GM12878 (cell line): ENCODE measurements around the gene KCNQ1OT1. TPM values are rescaled to one million over a fixed set of nuclear protein-coding genes. Genes with fewer than 3 reads are reported as not detected.

Source experiments
- ATAC-seq: fragments of 200-7000 bp; cut with Tn5 transposase; 3 replicates; pipeline ENCODE4 v1.9.1; 2020; ENCODE audit warnings: mild to moderate bottlenecking, moderate library complexity
- BruUV-seq: library from RNA; stranded (reverse); fragments of 400-500 nt; replicated peaks from 2 replicates; lab custom pipeline; 2021; lab: Mats Ljungman, UMichigan
- CTCF ChIA-PET: fragments of 300-600 bp; sonication (Branson Sonifier 250); formaldehyde crosslinking; extraction: SDS; loops from one replicate; lab custom pipeline; 2021; ENCODE audit warnings: inconsistent platforms; lab: Yijun Ruan, JAX
- POLR2A ChIA-PET: fragments of 350-600 bp; formaldehyde crosslinking; extraction: SDS; loops from one replicate; lab custom pipeline; 2021; ENCODE audit warnings: inconsistent platforms; lab: Charles Lee
- RAD21 ChIA-PET: fragments of 300-600 bp; sonication (Branson Sonifier 250); formaldehyde crosslinking; loops from one replicate; lab custom pipeline; 2023; ENCODE audit warnings: antibody characterized with exemption; ENCODE audit not compliant: unreplicated experiment; lab: Charles Lee
- SMC1A ChIA-PET: fragments of 300-600 bp; sonication (Branson Sonifier 250); formaldehyde crosslinking; loops from one replicate; lab custom pipeline; 2023; ENCODE audit not compliant: unreplicated experiment, uncharacterized antibody; lab: Charles Lee
- DNase-seq: peaks from one replicate; pipeline ENCODE4 v3.0.0-alpha.2; 2011; ENCODE audit warnings: low read depth, low spot score
- FAIRE-seq: peaks from 3 replicates; lab custom pipeline; 2011; peaks lifted over from hg19 to GRCh38; lab: Jason Lieb, UNC
- H2AFZ ChIP-seq: 2 replicates; pipeline ENCODE4 v1.6.0; 2011; ENCODE audit warnings: low read depth, low read length, control low read depth; ENCODE audit not compliant: control insufficient read depth
- H3K27ac ChIP-seq: 2 replicates; pipeline ENCODE4 v1.5.1; 2011; ENCODE audit warnings: control low read depth; ENCODE audit not compliant: control insufficient read depth, insufficient read depth
- H3K27me3 ChIP-seq, 2 experiments: replicated peaks in 1 of 2; 2 replicates each; pipeline versions ENCODE4 v1.6.0 to v1.6.1; 2011; ENCODE audit warnings: low read length in 1 of 2; ENCODE audit not compliant: control insufficient read depth in 2 of 2, insufficient read depth in 2 of 2
- H3K36me3 ChIP-seq, 2 experiments: 2 replicates each; pipeline ENCODE4 v1.5.1; 2011; ENCODE audit warnings: low read length in 1 of 2; ENCODE audit not compliant: control insufficient read depth in 2 of 2, insufficient read depth in 2 of 2
- H3K4me1 ChIP-seq: 2 replicates; pipeline ENCODE4 v1.6.1; 2011; ENCODE audit warnings: mild to moderate bottlenecking, low read length, moderate library complexity, mixed read lengths; ENCODE audit not compliant: control insufficient read depth, insufficient read depth
- H3K4me2 ChIP-seq: 2 replicates; pipeline ENCODE4 v1.6.0; 2011; ENCODE audit warnings: control low read depth; ENCODE audit not compliant: control insufficient read depth, insufficient read depth
- H3K4me3 ChIP-seq: fragments of 200-600 bp; sonication (generic); 2 replicates; pipeline ENCODE4 v1.5.1; 2016
- H3K79me2 ChIP-seq: 2 replicates; pipeline ENCODE4 v1.6.0; 2011; ENCODE audit warnings: low read length; ENCODE audit not compliant: control insufficient read depth, insufficient read depth
- H3K9ac ChIP-seq: 2 replicates; pipeline ENCODE4 v1.8.0; 2011; ENCODE audit warnings: low read length, control low read depth, mixed read lengths; ENCODE audit not compliant: control insufficient read depth, insufficient read depth
- H3K9me3 ChIP-seq: replicated peaks from 3 replicates; pipeline ENCODE4 v1.5.1; 2011; ENCODE audit warnings: mild to moderate bottlenecking, low read length; ENCODE audit not compliant: control insufficient read depth, insufficient read depth
- H4K20me1 ChIP-seq: 2 replicates; pipeline ENCODE4 v1.6.0; 2011; ENCODE audit not compliant: control insufficient read depth, insufficient read depth
- ATF2 ChIP-seq: IDR thresholded peaks from 2 replicates; pipeline ENCODE4 v1.6.1; 2012; ENCODE audit warnings: low read length, inconsistent platforms
- BCL3 ChIP-seq: IDR thresholded peaks from 2 replicates; pipeline ENCODE4 v1.6.1; 2011; ENCODE audit warnings: borderline replicate concordance, low read depth, mild to moderate bottlenecking, moderate library complexity, low read length; ENCODE audit not compliant: insufficient read depth, poor library complexity, severe bottlenecking
- CBFB ChIP-seq: IDR thresholded peaks from 2 replicates; pipeline ENCODE4 v1.6.1; 2016; ENCODE audit warnings: antibody characterized with exemption, low read depth
- FOXK2 ChIP-seq: fragments of 450-650 bp; IDR thresholded peaks from 2 replicates; pipeline ENCODE4 v1.6.1; 2017; ENCODE audit warnings: mild to moderate bottlenecking, moderate library complexity
- HSF1 ChIP-seq: fragments of 150-350 bp; IDR thresholded peaks from 2 replicates; pipeline ENCODE4 v1.6.1; 2014; ENCODE audit warnings: mild to moderate bottlenecking, low read depth, low read length
- KAT2A ChIP-seq: conservative IDR thresholded peaks from 2 replicates; pipeline ENCODE4 v1.6.1; 2011; ENCODE audit warnings: low read depth, low read length; ENCODE audit not compliant: control insufficient read depth
- TBL1XR1 ChIP-seq: IDR thresholded peaks from 2 replicates; pipeline ENCODE4 v1.6.1; 2012; ENCODE audit warnings: low read depth, low read length, improper control_type of control experiment
- USF1 ChIP-seq: IDR thresholded peaks from 2 replicates; pipeline ENCODE4 v1.6.1; 2011; ENCODE audit warnings: borderline replicate concordance, low read depth, mild to moderate bottlenecking, moderate library complexity, mixed read lengths, low read length; ENCODE audit not compliant: insufficient read depth; ENCODE audit errors: extremely low read length
- ZBTB4 ChIP-seq: fragments of 450-650 bp; formaldehyde crosslinking; IDR thresholded peaks from 2 replicates; pipeline ENCODE4 v1.4.0; 2022; ENCODE audit warnings: mild to moderate bottlenecking, moderate library complexity
- ZZZ3 ChIP-seq: IDR thresholded peaks from 2 replicates; pipeline ENCODE4 v1.6.1; 2011; ENCODE audit warnings: low read depth; ENCODE audit not compliant: control insufficient read depth, insufficient read length
- WGBS: methylation state at CpG from one replicate; pipeline ENCODE4 v1.1.6; 2016; ENCODE audit warnings: low lambda C conversion rate; ENCODE audit not compliant: insufficient replicate concordance, insufficient coverage; ENCODE audit errors: missing lambda C conversion rate; 5-methylcytosine and 5-hydroxymethylcytosine counted together
- in situ Hi-C: fragments of 300-500 bp; cut with MboI; formaldehyde crosslinking; loops from 9 replicates; pipeline ENCODE4 v1.14.3; 2018; ENCODE audit warnings: mixed read lengths
- intact Hi-C: fragments of 100-400 bp; cut with micrococcal nuclease; formaldehyde crosslinking; loops from one replicate; pipeline ENCODE4 v1.14.2; 2022; ENCODE audit not compliant: unreplicated experiment
- polyA plus RNA-seq, 11 experiments: library from polyadenylated mRNA; depleted of rRNA in 4 of 11; unstranded in 6 of 11; stranded (reverse) in 5 of 11; fragments of >200 nt; fragmentation: Nextera tagmentation in 4 of 11; fragmentation: Illumina TruSeq in 1 of 11; extraction: Ambion mirVana in 4 of 11; extraction: Trizol in 1 of 11; gene quantifications; 1 replicate in 1 of 11; 2 replicates in 10 of 11; pipeline versions ENCODE4 v1.2.1 to v1.2.3, GENCODE V29; 2011 to 2016; ENCODE audit warnings: inconsistent platforms in 2 of 11, missing spikeins in 2 of 11, low read depth in 1 of 11
- total RNA-seq, 4 experiments: library from RNA; depleted of rRNA in 3 of 4; stranded (reverse); fragments of >200 nt in 3 of 4; fragmentation: Illumina TruSeq in 1 of 4; extraction: Trizol in 1 of 4; gene quantifications; 2 replicates each; pipeline versions ENCODE4 v1.2.1 to v1.2.3, GENCODE V29; 2013 to 2021

The KCNQ1OT1 gene
- total and polyA plus RNA-seq, 10 of the 15 experiments (the other 5 are each of a cell fraction or from before 2014, with no cell fraction given) = 0.02 to 1.6 (median 0.41) TPM

- TF ChIP-seq ZBTB4 = no peak
Measured at GRCh38 chr11:2717561-2718325, 17.9 kb upstream of the KCNQ1OT1 start (continued).

GRCh38 chr11:2716376-2717095, 16.7 kb upstream of the KCNQ1OT1 start:
- Histone ChIP-seq H3K27ac (no peak overlapping the region), H3K27me3 (no peaks in the 10 kb centered on the region; a peak in 1 of 4 replicates), H3K79me2 (no peaks in the 10 kb centered on the region), H3K4me2 (no peak overlapping the region), H3K9me3 (no peaks in the 10 kb centered on the region), H3K4me1 (no peaks in the 10 kb centered on the region), H3K4me3 (no peak overlapping the region), H3K9ac (no peak overlapping the region), H4K20me1 (no peaks in the 10 kb centered on the region), H3K36me3 (no peaks in the 10 kb centered on the region), H2AFZ (no peak overlapping the region)
- RAD21 ChIA-PET = no interaction called here
- CTCF ChIA-PET = no interaction called here
- DNase-seq (no peak), FAIRE-seq (no peak), ATAC-seq (no peak)
- 43% methylated on average over 14 of the region's 14 CpGs for WGBS
- in situ Hi-C loops (no loop called here), intact Hi-C loops (no loop called here)
- POLR2A ChIA-PET = no interaction called here
- SMC1A ChIA-PET = no interaction called here
- no TSS peak for BruUV-seq
- TF ChIP-seq USF1 = no peak
- no peak for TF ChIP-seq ATF2
- no peak for TF ChIP-seq FOXK2
- no peak for TF ChIP-seq ZZZ3
- no peak for TF ChIP-seq HSF1
- no peak for TF ChIP-seq CBFB
- no peak for TF ChIP-seq KAT2A
- no peak for TF ChIP-seq TBL1XR1
- no peak for TF ChIP-seq BCL3
